ENCODE data around the gene ZBTB37.

GRCh38 chr1:173856903-173857302 is 11.3 kb upstream of the ZBTB37 start:
- TF ChIP-seq ZNF8 (CRISPR knock-in tag; IDR thresholded peaks at IDR 0.05) (no peak), ZNF565 (CRISPR knock-in tag; conservative IDR thresholded peaks at IDR 0.05; ENCODE audit: low read depth) (no peak), ISL1 (CRISPR knock-in tag; IDR thresholded peaks at IDR 0.05) (no peak), ZFP30 (CRISPR knock-in tag; IDR thresholded peaks at IDR 0.05) (no peak), TCF4 (CRISPR knock-in tag; IDR thresholded peaks at IDR 0.05; ENCODE audit: borderline replicate concordance) (no peak), ARNTL (CRISPR knock-in tag; IDR thresholded peaks at IDR 0.05; ENCODE audit: borderline replicate concordance, low read depth) (no peak), ESRRG (CRISPR knock-in tag; IDR thresholded peaks at IDR 0.05) (no peak), ZNF70 (CRISPR knock-in tag; IDR thresholded peaks at IDR 0.05) (no peak), PATZ1 (CRISPR knock-in tag; IDR thresholded peaks at IDR 0.05; ENCODE audit: borderline replicate concordance) (no peak)
